GM23248 (cell line): ENCODE results near the gene ANKRD40. TPM values are rescaled to one million over a fixed set of nuclear protein-coding genes. Genes with fewer than 3 reads are reported as not detected.

ENCODE experiments used
- DNase-seq: peaks from one replicate; pipeline ENCODE4 v3.0.0-alpha.2; 2015
- H2AFZ ChIP-seq: fragments of 200-600 bp; sonication (generic); 2 replicates; pipeline ENCODE4 v1.6.1; 2016; ENCODE audit warnings: antibody characterized with exemption
- H3F3A ChIP-seq: fragments of 200-600 bp; sonication (generic); 2 replicates; pipeline ENCODE4 v1.6.1; 2016; ENCODE audit warnings: mild to moderate bottlenecking, antibody characterized with exemption, mixed run types; ENCODE audit not compliant: insufficient read depth
- H3K27ac ChIP-seq: fragments of 200-600 bp; sonication (generic); 2 replicates; pipeline ENCODE4 v1.5.1; 2016; ENCODE audit warnings: mild to moderate bottlenecking
- H3K27me3 ChIP-seq: fragments of 200-600 bp; sonication (generic); replicated peaks from 2 replicates; pipeline ENCODE4 v1.6.1; 2016; ENCODE audit warnings: mild to moderate bottlenecking; ENCODE audit not compliant: insufficient read depth
- H3K36me3 ChIP-seq: fragments of 200-600 bp; sonication (generic); 2 replicates; pipeline ENCODE4 v1.6.1; 2016; ENCODE audit warnings: low read depth, mild to moderate bottlenecking
- H3K4me1 ChIP-seq: fragments of 200-600 bp; sonication (generic); 2 replicates; pipeline ENCODE4 v1.6.1; 2016; ENCODE audit warnings: mild to moderate bottlenecking; ENCODE audit not compliant: insufficient read depth
- H3K4me2 ChIP-seq: fragments of 200-600 bp; sonication (generic); one replicate; pipeline ENCODE4 v1.6.1; 2016; ENCODE audit warnings: mild to moderate bottlenecking; ENCODE audit not compliant: unreplicated experiment
- H3K4me3 ChIP-seq: fragments of 200-600 bp; sonication (generic); 2 replicates; pipeline ENCODE4 v1.5.1; 2016; ENCODE audit warnings: mild to moderate bottlenecking
- H3K79me2 ChIP-seq: fragments of 200-600 bp; sonication (generic); 2 replicates; pipeline ENCODE4 v1.6.1; 2016; ENCODE audit warnings: mild to moderate bottlenecking; ENCODE audit not compliant: insufficient read depth
- H3K9ac ChIP-seq: fragments of 200-600 bp; sonication (generic); 2 replicates; pipeline ENCODE4 v1.6.1; 2016; ENCODE audit warnings: mild to moderate bottlenecking
- H3K9me2 ChIP-seq: fragments of 200-600 bp; sonication (generic); 2 replicates; pipeline ENCODE4 v1.6.1; 2016; ENCODE audit warnings: mixed run types, mild to moderate bottlenecking, moderate library complexity; ENCODE audit not compliant: insufficient read depth
- H3K9me3 ChIP-seq: fragments of 200-600 bp; sonication (generic); one replicate; pipeline ENCODE4 v1.6.1; 2017; ENCODE audit warnings: low read depth
- H4K20me1 ChIP-seq: fragments of 200-600 bp; sonication (generic); 2 replicates; pipeline ENCODE4 v1.6.0; 2016; ENCODE audit not compliant: insufficient read depth
- EZH2 ChIP-seq: fragments of 200-600 bp; sonication (generic); IDR thresholded peaks from 2 replicates; pipeline ENCODE4 v1.6.1; 2018; ENCODE audit warnings: antibody characterized with exemption, mild to moderate bottlenecking; ENCODE audit not compliant: insufficient read depth, poor library complexity, severe bottlenecking
- EZH2phosphoT487 ChIP-seq: fragments of 200-600 bp; sonication (generic); IDR thresholded peaks from 2 replicates; pipeline ENCODE4 v1.6.1; 2018; ENCODE audit warnings: antibody characterized with exemption, moderate library complexity, mild to moderate bottlenecking, low read depth; ENCODE audit not compliant: insufficient read depth
- WGBS, 2 experiments: methylation state at CpG; one replicate each; pipeline ENCODE4 v1.1.6; 2015 to 2017; ENCODE audit warnings: low lambda C conversion rate in 2 of 2, low coverage in 1 of 2; ENCODE audit errors: missing lambda C conversion rate in 2 of 2; 5-methylcytosine and 5-hydroxymethylcytosine counted together
- in situ Hi-C: fragments of 300-500 bp; cut with MboI; formaldehyde crosslinking; loops from 2 replicates; pipeline ENCODE4 v1.15.0; 2020
- polyA plus RNA-seq: library from polyadenylated mRNA; unstranded; fragments of >200 nt; fragmentation: Nextera tagmentation; extraction: Ambion mirVana; gene quantifications from 2 replicates; pipeline ENCODE4 v1.2.1, GENCODE V29; 2016
- total RNA-seq: library from RNA; depleted of rRNA; stranded (reverse); fragments of >200 nt; shearing (Covaris generic); gene quantifications from 2 replicates; pipeline ENCODE4 v1.2.3, GENCODE V29; 2014

The ANKRD40 gene
- total and polyA plus RNA-seq, 2 experiments from 2014 or later = 20.2 to 36.5 TPM

GRCh38 chr17:50668838-50669581 is 38.7 kb downstream of the ANKRD40 start:
- peaks cover 27% of the 10 kb centered on the region for H3K4me1 ChIP-seq
- H3K9me3 ChIP-seq = no peaks in the 10 kb centered on the region
- H3K36me3 ChIP-seq = no peaks in the 10 kb centered on the region
- H3K9ac ChIP-seq = peak overlapping the region; percentile 25; the same call in 1 of the 2 replicates
- no peak for DNase-seq
- H3K27me3 ChIP-seq = no peaks in the 10 kb centered on the region
- 91 to 96% methylated on average over 9 of the region's 9 CpGs for WGBS, 2 experiments
- H3K4me2 ChIP-seq = no peak overlapping the region
- no peak overlapping the region for H3K27ac ChIP-seq
- no peaks in the 10 kb centered on the region for H4K20me1 ChIP-seq
- H3K4me3 ChIP-seq = no peak overlapping the region
- peak overlapping the region; percentile 26; the same call in 1 of the 2 replicates for H2AFZ ChIP-seq
- no peaks in the 10 kb centered on the region for H3K9me2 ChIP-seq
- no peaks in the 10 kb centered on the region for H3K79me2 ChIP-seq
- in situ Hi-C loops = no loop called here
- TF ChIP-seq EZH2phosphoT487 (no peak), EZH2 (no peak)
- peaks cover 20% of the 10 kb centered on the region for H3F3A ChIP-seq

- Histone ChIP-seq H4K20me1 (no peaks in the 10 kb centered on the region), H3K9me2 (no peaks in the 10 kb centered on the region), H3K4me1 (peaks cover 27% of the 10 kb centered on the region), H3K9me3 (no peaks in the 10 kb centered on the region), H3K27ac (no peak overlapping the region), H3K4me2 (no peak overlapping the region), H3K27me3 (no peaks in the 10 kb centered on the region), H3K79me2 (no peaks in the 10 kb centered on the region), H3K36me3 (no peaks in the 10 kb centered on the region), H3K9ac (peak overlapping the region; percentile 25; the same call in 1 of the 2 replicates), H3K4me3 (no peak overlapping the region), H3F3A (peaks cover 20% of the 10 kb centered on the region), H2AFZ (peak overlapping the region; percentile 26; the same call in 1 of the 2 replicates)
- WGBS, 2 experiments = 30 to 31% methylated on average over 8 of the region's 8 CpGs
- peak; percentile 54 for DNase-seq
- TF ChIP-seq EZH2 (no peak), EZH2phosphoT487 (no peak)
- in situ Hi-C loops = no loop called here
These were observed 39.5 kb downstream of the ANKRD40 start for GRCh38 chr17:50668025-50668837.

GRCh38 chr17:50667259-50668024 is 40.3 kb downstream of the ANKRD40 start:
- H3K9me2 ChIP-seq = no peaks in the 10 kb centered on the region
- TF ChIP-seq EZH2phosphoT487 (no peak), EZH2 (no peak)
- no peaks in the 10 kb centered on the region for H3K36me3 ChIP-seq
- H3K27ac ChIP-seq = no peak overlapping the region
- no peaks in the 10 kb centered on the region for H3K79me2 ChIP-seq
- no peak overlapping the region for H3K4me2 ChIP-seq
- H3K27me3 ChIP-seq = no peaks in the 10 kb centered on the region
- H3K4me3 ChIP-seq = no peak overlapping the region
- WGBS, 2 experiments = 96 to 98% methylated on average over 14 of the region's 14 CpGs
- peaks cover 20% of the 10 kb centered on the region for H3F3A ChIP-seq
- no peak overlapping the region for H2AFZ ChIP-seq
- H3K4me1 ChIP-seq = peaks cover 28% of the 10 kb centered on the region
- in situ Hi-C loops = no loop called here
- no peaks in the 10 kb centered on the region for H4K20me1 ChIP-seq
- H3K9me3 ChIP-seq = no peaks in the 10 kb centered on the region
- DNase-seq = no peak
- H3K9ac ChIP-seq = no peak overlapping the region

- no peak overlapping the region for H3K4me3 ChIP-seq
- no peaks in the 10 kb centered on the region for H3K27me3 ChIP-seq
- no peaks in the 10 kb centered on the region for H4K20me1 ChIP-seq
- TF ChIP-seq EZH2phosphoT487 = no peak
- no peak for TF ChIP-seq EZH2
- H3K27ac ChIP-seq = no peak overlapping the region
- H3K9me2 ChIP-seq = no peaks in the 10 kb centered on the region
- H3K9me3 ChIP-seq = no peaks in the 10 kb centered on the region
- H3F3A ChIP-seq = peaks cover 22% of the 10 kb centered on the region
- no peak for DNase-seq
- no peak overlapping the region for H2AFZ ChIP-seq
- peaks cover 36% of the 10 kb centered on the region for H3K4me1 ChIP-seq
- in situ Hi-C loops = no loop called here
- H3K4me2 ChIP-seq = no peak overlapping the region
- no peaks in the 10 kb centered on the region for H3K79me2 ChIP-seq
- WGBS, 2 experiments = 95% methylated on average over 8 of the region's 8 CpGs
- no peak overlapping the region for H3K9ac ChIP-seq
- no peaks in the 10 kb centered on the region for H3K36me3 ChIP-seq
These were observed 41.4 kb downstream of the ANKRD40 start for GRCh38 chr17:50666316-50666715.
